GM12891 (cell line): ENCODE results near the gene PLEKHA8.

Source experiments
- DNase-seq: peaks from one replicate; pipeline ENCODE4 v3.0.0; 2011; ENCODE audit warnings: low spot score; ENCODE audit not compliant: insufficient read length
- FAIRE-seq: peaks from 2 replicates; lab custom pipeline; 2011; peaks lifted over from hg19 to GRCh38; lab: Jason Lieb, UNC
- PAX5 ChIP-seq: IDR thresholded peaks from 2 replicates; pipeline ENCODE4 v1.6.1; 2011; ENCODE audit warnings: low read length, moderate library complexity, mild to moderate bottlenecking; ENCODE audit not compliant: insufficient read depth, severe bottlenecking
- POLR2A ChIP-seq: IDR thresholded peaks from 2 replicates; pipeline ENCODE4 v1.6.1; 2011; ENCODE audit warnings: low read depth, low read length, control low read depth
- POLR2AphosphoS5 ChIP-seq: IDR thresholded peaks from 2 replicates; pipeline ENCODE4 v1.6.1; 2011; ENCODE audit warnings: low read depth, low read length, control low read depth
- POU2F2 ChIP-seq: IDR thresholded peaks from 2 replicates; pipeline ENCODE4 v1.6.1; 2011; ENCODE audit warnings: low read depth, mild to moderate bottlenecking, control low read depth, low read length, moderate library complexity
- SPI1 ChIP-seq: IDR thresholded peaks from 2 replicates; pipeline ENCODE4 v1.6.1; 2011; ENCODE audit warnings: low read depth, low read length, control low read depth
- TAF1 ChIP-seq: IDR thresholded peaks from 2 replicates; pipeline ENCODE4 v1.6.1; 2011; ENCODE audit warnings: low read depth, low read length, control low read depth

Gene PLEKHA8

DNA sequence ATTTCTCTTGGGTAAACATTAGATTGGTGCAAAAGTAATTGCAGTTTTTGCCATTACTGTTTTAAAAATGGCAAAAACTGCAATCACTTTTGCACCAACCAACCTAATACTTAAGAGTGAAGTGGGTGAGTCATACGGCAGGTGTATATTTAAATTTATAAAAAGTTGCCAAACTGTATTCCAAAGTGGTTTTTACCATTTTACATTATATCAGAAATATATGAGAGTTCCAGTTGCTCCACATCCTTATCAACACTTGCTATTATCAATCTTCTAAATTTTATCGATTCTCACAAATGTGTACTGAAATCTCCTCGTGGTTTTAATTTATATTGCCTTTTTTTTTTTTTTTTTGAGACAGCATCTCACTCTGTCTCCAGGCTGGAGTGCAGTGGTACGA is 35.1 kb upstream of the PLEKHA8 start:
- FAIRE-seq (no peak), DNase-seq (no peak)
- TF ChIP-seq PAX5, result no peak
- no peak for TF ChIP-seq POU2F2
- TF ChIP-seq POLR2A, result no peak
- TF ChIP-seq TAF1, result no peak
- TF ChIP-seq POLR2AphosphoS5, result no peak
- TF ChIP-seq SPI1, result no peak

- TF ChIP-seq POLR2A, result no peak
- no peak for TF ChIP-seq TAF1
- DNase-seq (no peak), FAIRE-seq (no peak)
Measured at GRCh38 chr7:29995652-29996051, 32.6 kb upstream of the PLEKHA8 start.

- TF ChIP-seq POLR2A (no peak), TAF1 (no peak), SPI1 (no peak), POU2F2 (no peak), POLR2AphosphoS5 (no peak), PAX5 (no peak)
- FAIRE-seq (no peak), DNase-seq (no peak)
Measured at GRCh38 chr7:29996321-29996720, 31.9 kb upstream of the PLEKHA8 start.

DNA sequence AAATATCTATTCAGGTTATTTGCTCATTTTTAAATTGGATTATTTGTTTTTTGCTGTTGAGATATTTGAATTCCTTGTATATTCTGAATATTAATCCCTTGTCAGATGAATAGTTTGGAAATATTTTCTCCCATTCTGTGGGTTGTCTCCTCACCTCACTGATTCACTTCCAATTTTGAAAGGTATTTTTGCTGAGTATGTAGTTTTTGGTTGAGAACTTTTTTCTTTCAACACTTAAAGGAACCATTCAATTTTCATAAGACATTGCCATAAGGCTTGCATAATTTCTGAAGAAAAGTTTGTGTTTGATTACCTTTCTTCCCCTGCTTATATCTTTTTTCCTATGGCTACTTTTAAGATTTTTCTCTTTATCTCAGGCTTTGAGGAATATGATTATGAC is 29.7 kb upstream of the PLEKHA8 start:
- DNase-seq (no peak), FAIRE-seq (no peak)
- TF ChIP-seq POU2F2, result no peak

- no peak for TF ChIP-seq POLR2AphosphoS5
- TF ChIP-seq PAX5, result no peak
- no peak for TF ChIP-seq POU2F2
- no peak for TF ChIP-seq SPI1
- no peak for TF ChIP-seq POLR2A
- no peak for TF ChIP-seq TAF1
- FAIRE-seq, result no peak
Measured at GRCh38 chr7:30001998-30002397, 26.2 kb upstream of the PLEKHA8 start.

GRCh38 chr7:30003098-30003497 is 25.1 kb upstream of the PLEKHA8 start:
- TF ChIP-seq POLR2A, result no peak
- no peak for TF ChIP-seq SPI1
- TF ChIP-seq POU2F2, result no peak
- TF ChIP-seq PAX5, result no peak
- TF ChIP-seq TAF1, result no peak
- no peak for TF ChIP-seq POLR2AphosphoS5
- FAIRE-seq (no peak), DNase-seq (no peak)

More at GRCh38 chr7:30001998-30002397, 26.2 kb upstream of the PLEKHA8 start:
- DNase-seq, result no peak

DNA sequence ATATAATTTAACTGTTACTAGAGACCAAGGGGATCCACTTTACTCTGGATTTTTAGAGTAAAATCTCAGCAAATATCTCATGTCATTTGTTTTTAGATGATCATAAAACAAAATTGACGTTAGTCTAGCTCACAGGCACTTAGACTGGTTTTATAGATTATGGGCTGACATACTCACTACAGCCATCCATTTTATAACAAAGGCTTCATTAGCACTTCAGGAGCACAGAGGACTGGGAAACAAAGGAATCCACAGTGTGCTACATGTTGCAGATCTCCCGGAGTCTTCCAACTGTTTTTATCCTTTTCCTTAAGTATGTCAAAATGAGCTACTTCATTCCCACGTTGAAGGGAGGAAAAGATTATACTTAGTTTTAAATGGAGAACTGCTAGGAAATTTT is 22.7 kb upstream of the PLEKHA8 start:
- FAIRE-seq, result no peak
- no peak for DNase-seq

GRCh38 chr7:30010021-30010420 is 18.2 kb upstream of the PLEKHA8 start:
- no peak for TF ChIP-seq PAX5
- no peak for TF ChIP-seq SPI1
- no peak for TF ChIP-seq POLR2AphosphoS5
- no peak for TF ChIP-seq TAF1
- no peak for TF ChIP-seq POLR2A
- no peak for TF ChIP-seq POU2F2
- FAIRE-seq, result no peak

More for the DNA sequence above, 22.7 kb upstream of the PLEKHA8 start:
- TF ChIP-seq POLR2AphosphoS5, result no peak
- no peak for TF ChIP-seq PAX5

GRCh38 chr7:30012757-30013156 is 15.5 kb upstream of the PLEKHA8 start:
- FAIRE-seq, result no peak
- TF ChIP-seq SPI1, result no peak
- no peak for TF ChIP-seq PAX5
- no peak for TF ChIP-seq POU2F2
- TF ChIP-seq POLR2A, result no peak
- no peak for TF ChIP-seq TAF1
- TF ChIP-seq POLR2AphosphoS5, result no peak
- DNase-seq, result no peak

More at GRCh38 chr7:30010021-30010420, 18.2 kb upstream of the PLEKHA8 start:
- no peak for DNase-seq

DNA sequence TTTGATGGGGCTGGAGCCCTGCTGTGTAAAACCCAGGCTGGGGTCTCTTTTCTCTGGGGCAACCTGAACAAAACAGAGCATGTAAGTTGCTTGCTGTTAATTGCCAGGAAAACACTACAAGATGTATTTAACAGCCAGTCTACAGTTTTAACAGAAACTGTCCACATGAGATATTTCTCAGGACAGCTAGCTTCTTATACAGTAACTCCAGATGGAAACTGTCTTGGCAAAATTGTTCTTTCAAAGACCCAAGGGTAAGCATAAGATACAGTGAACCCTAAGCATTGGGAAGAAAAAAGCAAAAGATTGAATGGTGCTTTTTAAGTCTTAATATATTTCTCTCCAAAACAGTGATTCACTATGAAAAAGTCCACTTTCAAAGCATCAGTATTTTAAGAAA is 9.8 kb upstream of the PLEKHA8 start:
- DNase-seq (no peak), FAIRE-seq (no peak)
- no peak for TF ChIP-seq POU2F2
- TF ChIP-seq PAX5, result no peak
- TF ChIP-seq TAF1, result no peak
- TF ChIP-seq SPI1, result no peak
- TF ChIP-seq POLR2AphosphoS5, result no peak
- no peak for TF ChIP-seq POLR2A

DNA sequence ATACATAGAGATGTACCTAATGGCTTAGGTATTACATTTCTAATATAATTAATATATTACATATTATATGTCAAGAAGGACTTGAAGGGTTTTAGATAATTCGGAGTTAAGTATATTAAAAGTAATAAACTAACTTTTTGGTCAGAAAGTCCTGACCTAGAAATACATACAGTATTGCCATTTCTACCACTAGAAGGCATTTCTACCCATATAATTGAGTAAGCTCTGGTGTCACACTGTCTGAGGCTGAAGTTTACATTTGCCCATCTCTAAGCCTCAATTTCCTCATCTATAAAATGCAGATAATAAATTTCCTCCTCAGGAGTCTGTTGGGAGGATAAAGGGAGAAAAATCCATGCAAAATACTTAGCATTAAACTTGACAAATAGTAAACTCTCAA is 8.8 kb upstream of the PLEKHA8 start:
- FAIRE-seq, result no peak
- no peak for DNase-seq
- TF ChIP-seq PAX5 (no peak), POU2F2 (no peak), POLR2AphosphoS5 (no peak), TAF1 (no peak), SPI1 (no peak), POLR2A (no peak)
